OCI-LY1 (cell line): ENCODE data around the gene NTS.

Source experiments
- H2AFZ ChIP-seq: fragments of 200-600 bp; sonication (generic), shearing (Covaris generic); 2 replicates; pipeline ENCODE4 v1.6.0; 2014; ENCODE audit warnings: antibody characterized with exemption, mild to moderate bottlenecking, low read length
- H3F3A ChIP-seq: fragments of 200-600 bp; sonication (generic), shearing (Covaris generic); 2 replicates; pipeline ENCODE4 v1.6.0; 2014; ENCODE audit warnings: mild to moderate bottlenecking, antibody characterized with exemption, low read length, moderate library complexity; ENCODE audit not compliant: insufficient read depth
- H3K27ac ChIP-seq: fragments of 200-600 bp; sonication (generic); 2 replicates; pipeline ENCODE4 v1.5.1; 2014; ENCODE audit warnings: low read length, mixed run types, mild to moderate bottlenecking, low read depth; ENCODE audit not compliant: poor library complexity, severe bottlenecking
- H3K27me3 ChIP-seq: fragments of 200-600 bp; sonication (generic); 2 replicates; pipeline ENCODE4 v1.6.0; 2014; ENCODE audit warnings: antibody characterized with exemption, mild to moderate bottlenecking, low read length, moderate library complexity; ENCODE audit not compliant: insufficient read depth
- H3K36me3 ChIP-seq: fragments of 200-600 bp; sonication (generic); 2 replicates; pipeline ENCODE4 v1.6.1; 2014; ENCODE audit warnings: mild to moderate bottlenecking, antibody characterized with exemption, low read length, moderate library complexity, mixed read lengths; ENCODE audit not compliant: insufficient read depth
- H3K4me1 ChIP-seq: fragments of 200-600 bp; sonication (generic); 2 replicates; pipeline ENCODE4 v1.5.1; 2014; ENCODE audit warnings: mild to moderate bottlenecking, low read length, moderate library complexity; ENCODE audit not compliant: insufficient read depth, severe bottlenecking
- H3K4me2 ChIP-seq: fragments of 200-600 bp; sonication (generic), shearing (Covaris generic); 2 replicates; pipeline ENCODE4 v1.6.1; 2014; ENCODE audit warnings: low read length
- H3K4me3 ChIP-seq: fragments of 200-600 bp; sonication (generic); 2 replicates; pipeline ENCODE4 v1.5.1; 2014; ENCODE audit warnings: low read length, low read depth, mild to moderate bottlenecking, mixed read lengths; ENCODE audit not compliant: poor library complexity, severe bottlenecking
- H3K79me2 ChIP-seq: fragments of 200-600 bp; shearing (Covaris generic); 2 replicates; pipeline ENCODE4 v1.6.1; 2016; ENCODE audit warnings: mixed run types, low read length, mixed read lengths; ENCODE audit not compliant: insufficient read depth
- H3K9ac ChIP-seq: fragments of 200-600 bp; sonication (generic), shearing (Covaris generic); 2 replicates; pipeline ENCODE4 v1.6.1; 2014; ENCODE audit warnings: mild to moderate bottlenecking, low read length, mixed read lengths
- H3K9me2 ChIP-seq: fragments of 200-600 bp; sonication (generic), shearing (Covaris generic); 2 replicates; pipeline ENCODE4 v1.6.1; 2014; ENCODE audit warnings: low read depth, mild to moderate bottlenecking, low read length, mixed read lengths
- H3K9me3 ChIP-seq: fragments of 200-600 bp; shearing (Covaris generic); 2 replicates; pipeline ENCODE4 v1.6.1; 2014; ENCODE audit warnings: low read length, mixed read lengths
- H4K20me1 ChIP-seq: fragments of 200-600 bp; sonication (generic), shearing (Covaris generic); 2 replicates; pipeline ENCODE4 v1.6.0; 2016; ENCODE audit warnings: mild to moderate bottlenecking, low read length; ENCODE audit not compliant: insufficient read depth
- EZH2 ChIP-seq: fragments of 200-600 bp; sonication (generic), shearing (Covaris generic); IDR thresholded peaks from 2 replicates; pipeline ENCODE4 v1.8.0; 2017; ENCODE audit warnings: borderline replicate concordance, mixed run types, mild to moderate bottlenecking, antibody characterized with exemption, low read length, moderate library complexity, mixed read lengths
- TF ChIP-seq, protein P1 (sequence below): fragments of 200-600 bp; sonication (generic), shearing (Covaris generic); IDR thresholded peaks from 2 replicates; pipeline ENCODE4 v1.5.1; 2017; ENCODE audit warnings: mild to moderate bottlenecking, antibody characterized with exemption, low read length, moderate library complexity, mixed read lengths

Gene NTS, protein sequence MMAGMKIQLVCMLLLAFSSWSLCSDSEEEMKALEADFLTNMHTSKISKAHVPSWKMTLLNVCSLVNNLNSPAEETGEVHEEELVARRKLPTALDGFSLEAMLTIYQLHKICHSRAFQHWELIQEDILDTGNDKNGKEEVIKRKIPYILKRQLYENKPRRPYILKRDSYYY

DNA sequence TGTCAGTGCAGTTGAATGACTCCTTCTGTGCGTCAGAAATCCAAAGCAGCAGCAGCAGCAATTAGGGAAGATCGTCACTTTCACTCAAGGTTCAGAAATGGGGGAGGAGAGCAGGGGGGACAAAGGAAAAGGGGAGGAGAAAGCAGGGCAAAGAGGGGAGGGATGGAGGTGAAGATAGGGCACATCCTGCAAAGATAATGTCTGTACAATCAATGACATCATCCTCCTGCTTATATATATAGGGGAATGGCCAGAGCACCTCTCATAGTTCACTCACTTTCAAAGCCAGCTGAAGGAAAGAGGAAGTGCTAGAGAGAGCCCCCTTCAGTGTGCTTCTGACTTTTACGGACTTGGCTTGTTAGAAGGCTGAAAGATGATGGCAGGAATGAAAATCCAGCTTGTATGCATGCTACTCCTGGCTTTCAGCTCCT lies at the start of gene NTS:
Gene NTS (plus strand): TSS at position 265 of the 431 bp plus-strand sequence. CDS start 109 bp downstream, at position 374.
- no peaks in the 10 kb centered on the region for H3K36me3 ChIP-seq
- H3K27ac ChIP-seq: no peak within 1 kb of the TSS
- H3K4me2 ChIP-seq: no peak within 1 kb of the TSS
- no peaks in the 10 kb centered on the region for H3K9me3 ChIP-seq
- no peaks in the 10 kb centered on the region for H3K4me1 ChIP-seq
- H3K4me3 ChIP-seq: no peak within 1 kb of the TSS
- no peak for TF ChIP-seq EZH2
- TF ChIP-seq, protein P1, sequence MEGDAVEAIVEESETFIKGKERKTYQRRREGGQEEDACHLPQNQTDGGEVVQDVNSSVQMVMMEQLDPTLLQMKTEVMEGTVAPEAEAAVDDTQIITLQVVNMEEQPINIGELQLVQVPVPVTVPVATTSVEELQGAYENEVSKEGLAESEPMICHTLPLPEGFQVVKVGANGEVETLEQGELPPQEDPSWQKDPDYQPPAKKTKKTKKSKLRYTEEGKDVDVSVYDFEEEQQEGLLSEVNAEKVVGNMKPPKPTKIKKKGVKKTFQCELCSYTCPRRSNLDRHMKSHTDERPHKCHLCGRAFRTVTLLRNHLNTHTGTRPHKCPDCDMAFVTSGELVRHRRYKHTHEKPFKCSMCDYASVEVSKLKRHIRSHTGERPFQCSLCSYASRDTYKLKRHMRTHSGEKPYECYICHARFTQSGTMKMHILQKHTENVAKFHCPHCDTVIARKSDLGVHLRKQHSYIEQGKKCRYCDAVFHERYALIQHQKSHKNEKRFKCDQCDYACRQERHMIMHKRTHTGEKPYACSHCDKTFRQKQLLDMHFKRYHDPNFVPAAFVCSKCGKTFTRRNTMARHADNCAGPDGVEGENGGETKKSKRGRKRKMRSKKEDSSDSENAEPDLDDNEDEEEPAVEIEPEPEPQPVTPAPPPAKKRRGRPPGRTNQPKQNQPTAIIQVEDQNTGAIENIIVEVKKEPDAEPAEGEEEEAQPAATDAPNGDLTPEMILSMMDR: no peak
- no peak within 1 kb of the TSS for H2AFZ ChIP-seq
- no peaks in the 10 kb centered on the region for H3K79me2 ChIP-seq
- no peak within 1 kb of the TSS for H3K9ac ChIP-seq
- H3K27me3 ChIP-seq: no peaks in the 10 kb centered on the region
- no peaks in the 10 kb centered on the region for H3F3A ChIP-seq
- no peaks in the 10 kb centered on the region for H3K9me2 ChIP-seq
- H4K20me1 ChIP-seq: no peaks in the 10 kb centered on the region

DNA sequence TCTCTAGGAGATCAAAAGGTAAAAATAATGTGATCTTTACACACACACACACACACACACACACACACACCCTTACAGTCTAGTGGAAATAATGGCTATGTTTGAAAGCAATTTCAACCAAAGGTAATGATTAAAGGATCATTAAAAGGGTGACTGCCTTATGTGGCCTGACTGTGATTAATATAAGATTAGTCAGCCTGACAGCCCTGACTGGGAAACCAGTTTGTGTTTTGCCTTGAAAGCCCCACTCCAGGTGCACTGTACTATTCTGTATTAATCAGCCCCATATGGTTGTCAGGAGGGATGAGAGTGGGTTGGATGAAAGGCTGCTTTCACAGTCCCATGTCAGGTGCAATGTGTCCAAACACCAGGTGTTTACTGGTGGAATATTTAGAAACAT lies 48.3 kb upstream of the NTS start:
- H2AFZ ChIP-seq: no peak overlapping the region
- no peaks in the 10 kb centered on the region for H3K27me3 ChIP-seq
- no peaks in the 10 kb centered on the region for H3K9me2 ChIP-seq
- no peaks in the 10 kb centered on the region for H4K20me1 ChIP-seq
- no peak overlapping the region for H3K27ac ChIP-seq
- TF ChIP-seq, protein P1: no peak
- TF ChIP-seq EZH2: no peak
- no peaks in the 10 kb centered on the region for H3F3A ChIP-seq
- no peaks in the 10 kb centered on the region for H3K79me2 ChIP-seq
- H3K4me3 ChIP-seq: no peak overlapping the region
- no peaks in the 10 kb centered on the region for H3K4me1 ChIP-seq
- H3K4me2 ChIP-seq: no peak overlapping the region
- no peaks in the 10 kb centered on the region for H3K36me3 ChIP-seq
- no peak overlapping the region for H3K9ac ChIP-seq
- H3K9me3 ChIP-seq: no peaks in the 10 kb centered on the region

DNA sequence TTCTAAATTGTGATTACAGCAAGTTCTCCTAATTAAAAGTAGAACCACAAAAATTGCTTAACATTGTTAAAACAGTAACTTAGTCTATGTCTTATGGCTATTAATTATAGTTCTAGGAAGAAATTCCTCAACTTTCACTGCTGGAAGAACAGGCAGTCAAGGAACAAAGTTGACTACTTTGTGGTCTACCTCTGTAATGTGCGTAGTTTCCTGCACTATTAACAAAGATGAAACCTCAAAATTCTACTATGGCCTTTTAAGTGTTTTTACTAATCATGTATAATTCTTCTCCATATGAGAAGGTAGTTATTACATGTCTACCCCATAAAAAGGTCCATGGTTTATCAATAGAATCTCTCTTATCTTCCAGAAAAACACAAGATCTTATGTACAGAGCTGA lies 45.5 kb upstream of the NTS start:
- TF ChIP-seq, protein P1: no peak
- TF ChIP-seq EZH2: no peak
- H3K9me3 ChIP-seq: no peaks in the 10 kb centered on the region
- no peak overlapping the region for H3K9ac ChIP-seq

More for the DNA sequence above, 45.5 kb upstream of the NTS start:
- no peaks in the 10 kb centered on the region for H3K9me2 ChIP-seq
- no peaks in the 10 kb centered on the region for H3K4me1 ChIP-seq
- H2AFZ ChIP-seq: no peak overlapping the region
- H3K79me2 ChIP-seq: no peaks in the 10 kb centered on the region
- H3F3A ChIP-seq: no peaks in the 10 kb centered on the region
- no peak overlapping the region for H3K4me3 ChIP-seq
- H3K36me3 ChIP-seq: no peaks in the 10 kb centered on the region
- H3K27ac ChIP-seq: no peak overlapping the region
- H4K20me1 ChIP-seq: no peaks in the 10 kb centered on the region
- H3K4me2 ChIP-seq: no peak overlapping the region
- H3K27me3 ChIP-seq: no peaks in the 10 kb centered on the region
